ENCODE results near the gene PLPP1.

PLPP1 gene

GRCh38 chr5:55534436-55535198 lies at the start of gene PLPP1:
PLPP1 (minus strand) TSS chr5:55534964; CDS start chr5:55534629, 335 bp downstream.
- DNase-seq (ENCODE audit: low read depth, low spot score) = peak; percentile 97

GRCh38 chr5:55583578-55583977 lies 48.8 kb upstream of the PLPP1 start:
- no peak for DNase-seq (ENCODE audit: low read depth, low spot score)

- no peak for DNase-seq (ENCODE audit: low read depth, low spot score)
Observed at GRCh38 chr5:55582256-55582655, 47.5 kb upstream of the PLPP1 start.

- DNase-seq (ENCODE audit: low read depth, low spot score) = no peak
Observed at GRCh38 chr5:55580042-55580441, 45.3 kb upstream of the PLPP1 start.

GRCh38 chr5:55578771-55579170 lies 44.0 kb upstream of the PLPP1 start:
- no peak for DNase-seq (ENCODE audit: low read depth, low spot score)

GRCh38 chr5:55577353-55578060 lies 42.7 kb upstream of the PLPP1 start:
- DNase-seq (ENCODE audit: low read depth, low spot score) = peak; percentile 53

- no peak for DNase-seq (ENCODE audit: low read depth, low spot score)
Observed at GRCh38 chr5:55576661-55577060, 41.9 kb upstream of the PLPP1 start.

- no peak for DNase-seq (ENCODE audit: low read depth, low spot score)
Observed at GRCh38 chr5:55575815-55576583, 41.2 kb upstream of the PLPP1 start.

GRCh38 chr5:55572600-55572999 lies 37.8 kb upstream of the PLPP1 start:
- DNase-seq (ENCODE audit: low read depth, low spot score) = no peak

- DNase-seq (ENCODE audit: low read depth, low spot score) = no peak
Observed at GRCh38 chr5:55572020-55572419, 37.3 kb upstream of the PLPP1 start.

- DNase-seq (ENCODE audit: low read depth, low spot score) = no peak
Observed at GRCh38 chr5:55570570-55570969, 35.8 kb upstream of the PLPP1 start.

- DNase-seq (ENCODE audit: low read depth, low spot score) = peak; percentile 79
Observed at GRCh38 chr5:55570026-55570425, 35.3 kb upstream of the PLPP1 start.

- DNase-seq (ENCODE audit: low read depth, low spot score) = no peak
Observed at GRCh38 chr5:55569513-55569865, 34.7 kb upstream of the PLPP1 start.

- DNase-seq (ENCODE audit: low read depth, low spot score) = peak; percentile 38
Observed at GRCh38 chr5:55568654-55569512, 34.1 kb upstream of the PLPP1 start.

GRCh38 chr5:55564721-55565120 lies 30.0 kb upstream of the PLPP1 start:
- DNase-seq (ENCODE audit: low read depth, low spot score) = no peak

GRCh38 chr5:55558484-55558883 lies 23.7 kb upstream of the PLPP1 start:
- DNase-seq (ENCODE audit: low read depth, low spot score) = no peak

- DNase-seq (ENCODE audit: low read depth, low spot score) = no peak
Observed at GRCh38 chr5:55557123-55557522, 22.4 kb upstream of the PLPP1 start.

GRCh38 chr5:55554585-55555202 lies 19.9 kb upstream of the PLPP1 start:
- DNase-seq (ENCODE audit: low read depth, low spot score) = no peak

GRCh38 chr5:55551904-55552303 lies 17.1 kb upstream of the PLPP1 start:
- no peak for DNase-seq (ENCODE audit: low read depth, low spot score)

- no peak for DNase-seq (ENCODE audit: low read depth, low spot score)
Observed at GRCh38 chr5:55551358-55551757, 16.6 kb upstream of the PLPP1 start.

GRCh38 chr5:55547781-55548180 lies 13.0 kb upstream of the PLPP1 start:
- no peak for DNase-seq (ENCODE audit: low read depth, low spot score)
